Keratinocyte (primary cell): ENCODE results near the gene FMR1.

ENCODE experiments used
- EZH2 ChIP-seq: IDR thresholded peaks from one replicate; pipeline ENCODE4 v1.6.1; 2012; ENCODE audit warnings: inconsistent platforms, mild to moderate bottlenecking, low read length, moderate library complexity
- TF ChIP-seq, protein P1 (sequence below), 3 experiments: IDR thresholded peaks in 1 of 3; conservative IDR thresholded peaks in 1 of 3; optimal IDR thresholded peaks in 1 of 3; 2 replicates in 2 of 3; 3 replicates in 1 of 3; pipeline versions ENCODE3 to v1.5.1; 2011; ENCODE audit warnings: low read length in 3 of 3, mild to moderate bottlenecking in 3 of 3, moderate library complexity in 2 of 3, control low read depth in 1 of 3, inconsistent platforms in 1 of 3; ENCODE audit not compliant: insufficient read depth in 2 of 3; ENCODE audit errors: extremely low read depth in 1 of 3

DNA sequence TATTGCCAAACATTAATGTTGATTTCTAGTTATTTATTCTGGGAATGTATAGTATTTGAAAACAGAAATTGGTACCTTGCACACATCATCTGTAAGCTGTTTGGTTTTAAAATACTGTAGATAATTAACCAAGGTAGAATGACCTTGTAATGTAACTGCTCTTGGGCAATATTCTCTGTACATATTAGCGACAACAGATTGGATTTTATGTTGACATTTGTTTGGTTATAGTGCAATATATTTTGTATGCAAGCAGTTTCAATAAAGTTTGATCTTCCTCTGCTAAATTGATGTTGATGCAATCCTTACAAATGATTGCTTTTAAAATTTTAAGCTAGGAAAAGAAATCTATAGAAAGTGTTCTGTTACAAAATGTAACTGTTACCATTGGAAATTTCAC, 38.6 kb downstream of the FMR1 start:
- TF ChIP-seq, protein P1, sequence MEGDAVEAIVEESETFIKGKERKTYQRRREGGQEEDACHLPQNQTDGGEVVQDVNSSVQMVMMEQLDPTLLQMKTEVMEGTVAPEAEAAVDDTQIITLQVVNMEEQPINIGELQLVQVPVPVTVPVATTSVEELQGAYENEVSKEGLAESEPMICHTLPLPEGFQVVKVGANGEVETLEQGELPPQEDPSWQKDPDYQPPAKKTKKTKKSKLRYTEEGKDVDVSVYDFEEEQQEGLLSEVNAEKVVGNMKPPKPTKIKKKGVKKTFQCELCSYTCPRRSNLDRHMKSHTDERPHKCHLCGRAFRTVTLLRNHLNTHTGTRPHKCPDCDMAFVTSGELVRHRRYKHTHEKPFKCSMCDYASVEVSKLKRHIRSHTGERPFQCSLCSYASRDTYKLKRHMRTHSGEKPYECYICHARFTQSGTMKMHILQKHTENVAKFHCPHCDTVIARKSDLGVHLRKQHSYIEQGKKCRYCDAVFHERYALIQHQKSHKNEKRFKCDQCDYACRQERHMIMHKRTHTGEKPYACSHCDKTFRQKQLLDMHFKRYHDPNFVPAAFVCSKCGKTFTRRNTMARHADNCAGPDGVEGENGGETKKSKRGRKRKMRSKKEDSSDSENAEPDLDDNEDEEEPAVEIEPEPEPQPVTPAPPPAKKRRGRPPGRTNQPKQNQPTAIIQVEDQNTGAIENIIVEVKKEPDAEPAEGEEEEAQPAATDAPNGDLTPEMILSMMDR (optimal IDR thresholded peaks at IDR 0.05 in 1 of 3, IDR thresholded peaks at IDR 0.05 in 1 of 3, conservative IDR thresholded peaks at IDR 0.05 in 1 of 3; ENCODE audit: extremely low read depth in 1 of 3, insufficient read depth in 2 of 3, low read length in 3 of 3) = no peak
- no peak for TF ChIP-seq EZH2
